SK-N-SH treated with all-trans-retinoic acid at 6 μM for 48 hours (cell line): ENCODE data around the gene CELSR2.

Experiments
- BACH2 ChIP-seq: fragments of 250-450 bp; sonication (Bioruptor Pico); IDR thresholded peaks from 2 replicates; pipeline ENCODE4 v1.9.0; 2021; ENCODE audit warnings: mild to moderate bottlenecking, borderline replicate concordance
- CSDC2 ChIP-seq: fragments of 250-450 bp; sonication (Bioruptor Pico); IDR thresholded peaks from 2 replicates; pipeline ENCODE4 v1.5.0; 2020; ENCODE audit warnings: mild to moderate bottlenecking, moderate library complexity
- CSRNP3 ChIP-seq: fragments of 250-450 bp; sonication (Bioruptor Pico); IDR thresholded peaks from 2 replicates; pipeline ENCODE4 v1.5.1; 2021; ENCODE audit warnings: mild to moderate bottlenecking, moderate library complexity
- OSR1 ChIP-seq: fragments of 250-450 bp; sonication (Bioruptor Pico); IDR thresholded peaks from 2 replicates; pipeline ENCODE4 v1.8.0; 2022; ENCODE audit warnings: moderate library complexity, mild to moderate bottlenecking, inconsistent platforms
- PATZ1 ChIP-seq: fragments of 250-450 bp; sonication (Bioruptor Pico); IDR thresholded peaks from 2 replicates; pipeline ENCODE4 v1.8.0; 2020; ENCODE audit warnings: mild to moderate bottlenecking, moderate library complexity, borderline replicate concordance
- SNAI2 ChIP-seq: fragments of 250-450 bp; sonication (Bioruptor Pico); IDR thresholded peaks from 2 replicates; pipeline ENCODE4 v1.5.0; 2020; ENCODE audit warnings: mild to moderate bottlenecking, moderate library complexity

DNA sequence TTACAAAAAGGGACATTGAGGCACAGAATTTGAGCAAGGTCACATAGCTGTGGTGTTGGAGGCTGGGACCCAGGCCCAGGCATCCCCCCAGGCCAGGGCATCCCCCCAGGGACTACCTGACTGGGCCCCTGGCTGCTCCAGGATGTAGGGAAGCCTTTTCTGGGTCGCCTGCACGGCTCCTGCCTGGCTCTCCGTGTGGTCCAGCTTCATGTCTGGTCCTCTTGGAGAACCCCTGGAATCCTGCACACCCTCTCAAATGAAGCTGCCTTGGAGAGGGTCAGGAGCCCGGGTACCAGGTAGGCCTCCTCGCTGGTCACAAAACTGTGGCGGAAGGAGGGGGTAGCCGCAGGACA lies 919 bp upstream of the CELSR2 start:
- TF ChIP-seq OSR1 (CRISPR knock-in tag) (no peak), PATZ1 (no peak), BACH2 (CRISPR knock-in tag) (no peak), CSRNP3 (CRISPR knock-in tag) (no peak), SNAI2 (CRISPR knock-in tag) (no peak), CSDC2 (no peak)
